ENCODE measurements around the gene ABCC4.

Gene ABCC4

GRCh38 chr13:95044452-95045205 is 256.6 kb downstream of the ABCC4 start:
- no peak for TF ChIP-seq ZFX (IDR thresholded peaks at IDR 0.05)
- TF ChIP-seq CTCF (conservative IDR thresholded peaks at IDR 0.05): no peak
- H3K27ac ChIP-seq: no peak overlapping the region

- no peak for TF ChIP-seq CTCF (conservative IDR thresholded peaks at IDR 0.05)
- no peak for TF ChIP-seq ZFX (IDR thresholded peaks at IDR 0.05)
- no peak overlapping the region for H3K27ac ChIP-seq
These were observed 261.8 kb downstream of the ABCC4 start for GRCh38 chr13:95039415-95039814.

GRCh38 chr13:95038949-95039348 is 262.3 kb downstream of the ABCC4 start:
- TF ChIP-seq CTCF (conservative IDR thresholded peaks at IDR 0.05): no peak
- TF ChIP-seq ZFX (IDR thresholded peaks at IDR 0.05): no peak
- no peak overlapping the region for H3K27ac ChIP-seq

GRCh38 chr13:95035311-95036109 is 265.7 kb downstream of the ABCC4 start:
- H3K27ac ChIP-seq: no peak overlapping the region
- TF ChIP-seq CTCF (conservative IDR thresholded peaks at IDR 0.05) (no peak), ZFX (IDR thresholded peaks at IDR 0.05) (no peak)

- TF ChIP-seq ZFX (IDR thresholded peaks at IDR 0.05) (no peak), CTCF (conservative IDR thresholded peaks at IDR 0.05) (no peak)
- no peak overlapping the region for H3K27ac ChIP-seq
These were observed 267.4 kb downstream of the ABCC4 start for GRCh38 chr13:95033890-95034289.

GRCh38 chr13:95032121-95032520 is 269.1 kb downstream of the ABCC4 start:
- H3K27ac ChIP-seq: no peak overlapping the region
- TF ChIP-seq ZFX (IDR thresholded peaks at IDR 0.05) (no peak), CTCF (conservative IDR thresholded peaks at IDR 0.05) (no peak)

GRCh38 chr13:95030821-95031343 is 270.4 kb downstream of the ABCC4 start:
- TF ChIP-seq ZFX (IDR thresholded peaks at IDR 0.05) (no peak), CTCF (conservative IDR thresholded peaks at IDR 0.05) (no peak)
- no peak overlapping the region for H3K27ac ChIP-seq
